H1 (cell line): ENCODE data around the gene ENDOG. TPM values are rescaled to one million over a fixed set of nuclear protein-coding genes. Genes with fewer than 3 reads are reported as not detected.

Experiments used
- ATF2 ChIP-seq: IDR thresholded peaks from 2 replicates; pipeline ENCODE4 v1.6.1; 2012; ENCODE audit warnings: low read length, inconsistent platforms
- CEBPB ChIP-seq: IDR thresholded peaks from 2 replicates; pipeline ENCODE4 v1.6.1; 2012; ENCODE audit warnings: low read depth, low read length
- CHD1 ChIP-seq: IDR thresholded peaks from 2 replicates; pipeline ENCODE4 v1.6.1; 2012; ENCODE audit warnings: low read depth, low read length, improper control_type of control experiment
- POLR2A ChIP-seq, 2 experiments: IDR thresholded peaks; 1 replicate in 1 of 2; 2 replicates in 1 of 2; pipeline ENCODE4 v1.6.1; 2011; ENCODE audit warnings: low read depth in 2 of 2, low read length in 2 of 2, mild to moderate bottlenecking in 2 of 2; ENCODE audit errors: control extremely low read depth in 1 of 2
- SIX5 ChIP-seq: IDR thresholded peaks from 2 replicates; pipeline ENCODE4 v1.6.1; 2011; ENCODE audit warnings: mild to moderate bottlenecking, low read depth, low read length
- polyA plus RNA-seq, 7 experiments: library from polyadenylated mRNA; depleted of rRNA in 3 of 7; stranded (reverse) in 5 of 7; unstranded in 2 of 7; fragments of >200 nt in 5 of 7; fragments of 200-250 nt in 2 of 7; gene quantifications; 1 replicate in 5 of 7; 2 replicates in 1 of 7; 4 replicates in 1 of 7; pipeline versions ENCODE4 v1.2.1 to v1.2.3, GENCODE V29; 2011 to 2013; ENCODE audit warnings: missing spikeins in 2 of 7, mixed read lengths in 2 of 7
- total RNA-seq: library from RNA; stranded (reverse); fragmentation: NEBNext Ultra II Directional; extraction: Animal tissue kit (Norgen Biotek cat#: 25700); gene quantifications from 2 replicates; pipeline ENCODE4 v1.2.1, GENCODE V29; 2021
- TF ChIP-seq, protein P1 (sequence below): fragments of 300-600 bp; sonication (generic); IDR thresholded peaks from 2 replicates; pipeline ENCODE4 v1.7.1; 2012; ENCODE audit warnings: low read length, moderate library complexity, mild to moderate bottlenecking, inconsistent platforms; ENCODE audit not compliant: insufficient replicate concordance

ENDOG gene
- total and polyA plus RNA-seq, 2 of the 8 experiments (the other 6 are each of a cell fraction or from before 2014, with no cell fraction given): 17.5 to 23.4 TPM

DNA sequence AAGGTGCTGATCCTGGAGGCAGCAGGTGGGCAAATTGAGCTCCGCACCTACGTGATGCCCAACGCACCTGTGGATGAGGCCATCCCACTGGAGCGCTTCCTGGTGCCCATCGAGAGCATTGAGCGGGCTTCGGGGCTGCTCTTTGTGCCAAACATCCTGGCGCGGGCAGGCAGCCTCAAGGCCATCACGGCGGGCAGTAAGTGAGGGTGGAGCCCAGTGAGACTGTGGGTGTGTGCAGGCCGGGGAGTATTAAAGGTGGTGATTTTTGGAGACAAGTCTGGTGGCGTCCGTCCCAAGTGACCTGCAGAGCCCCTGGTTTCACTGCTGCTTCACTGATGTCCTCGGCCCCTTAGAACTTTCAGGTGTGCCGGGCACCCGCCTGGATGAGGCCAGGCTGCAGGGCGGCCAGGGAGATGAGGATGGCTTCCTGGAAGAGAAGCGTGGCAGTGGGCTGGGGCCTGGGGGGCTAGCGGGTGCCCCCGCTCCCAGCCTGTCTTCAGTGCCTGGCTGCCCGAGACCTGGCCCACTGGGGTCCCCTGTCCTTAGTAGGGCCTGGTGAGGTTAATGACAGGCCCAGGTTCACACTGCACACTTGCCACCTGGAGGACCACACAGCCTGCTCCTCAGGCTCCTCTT is 4.2 kb downstream of the ENDOG start (continued):
- TF ChIP-seq, protein P1, sequence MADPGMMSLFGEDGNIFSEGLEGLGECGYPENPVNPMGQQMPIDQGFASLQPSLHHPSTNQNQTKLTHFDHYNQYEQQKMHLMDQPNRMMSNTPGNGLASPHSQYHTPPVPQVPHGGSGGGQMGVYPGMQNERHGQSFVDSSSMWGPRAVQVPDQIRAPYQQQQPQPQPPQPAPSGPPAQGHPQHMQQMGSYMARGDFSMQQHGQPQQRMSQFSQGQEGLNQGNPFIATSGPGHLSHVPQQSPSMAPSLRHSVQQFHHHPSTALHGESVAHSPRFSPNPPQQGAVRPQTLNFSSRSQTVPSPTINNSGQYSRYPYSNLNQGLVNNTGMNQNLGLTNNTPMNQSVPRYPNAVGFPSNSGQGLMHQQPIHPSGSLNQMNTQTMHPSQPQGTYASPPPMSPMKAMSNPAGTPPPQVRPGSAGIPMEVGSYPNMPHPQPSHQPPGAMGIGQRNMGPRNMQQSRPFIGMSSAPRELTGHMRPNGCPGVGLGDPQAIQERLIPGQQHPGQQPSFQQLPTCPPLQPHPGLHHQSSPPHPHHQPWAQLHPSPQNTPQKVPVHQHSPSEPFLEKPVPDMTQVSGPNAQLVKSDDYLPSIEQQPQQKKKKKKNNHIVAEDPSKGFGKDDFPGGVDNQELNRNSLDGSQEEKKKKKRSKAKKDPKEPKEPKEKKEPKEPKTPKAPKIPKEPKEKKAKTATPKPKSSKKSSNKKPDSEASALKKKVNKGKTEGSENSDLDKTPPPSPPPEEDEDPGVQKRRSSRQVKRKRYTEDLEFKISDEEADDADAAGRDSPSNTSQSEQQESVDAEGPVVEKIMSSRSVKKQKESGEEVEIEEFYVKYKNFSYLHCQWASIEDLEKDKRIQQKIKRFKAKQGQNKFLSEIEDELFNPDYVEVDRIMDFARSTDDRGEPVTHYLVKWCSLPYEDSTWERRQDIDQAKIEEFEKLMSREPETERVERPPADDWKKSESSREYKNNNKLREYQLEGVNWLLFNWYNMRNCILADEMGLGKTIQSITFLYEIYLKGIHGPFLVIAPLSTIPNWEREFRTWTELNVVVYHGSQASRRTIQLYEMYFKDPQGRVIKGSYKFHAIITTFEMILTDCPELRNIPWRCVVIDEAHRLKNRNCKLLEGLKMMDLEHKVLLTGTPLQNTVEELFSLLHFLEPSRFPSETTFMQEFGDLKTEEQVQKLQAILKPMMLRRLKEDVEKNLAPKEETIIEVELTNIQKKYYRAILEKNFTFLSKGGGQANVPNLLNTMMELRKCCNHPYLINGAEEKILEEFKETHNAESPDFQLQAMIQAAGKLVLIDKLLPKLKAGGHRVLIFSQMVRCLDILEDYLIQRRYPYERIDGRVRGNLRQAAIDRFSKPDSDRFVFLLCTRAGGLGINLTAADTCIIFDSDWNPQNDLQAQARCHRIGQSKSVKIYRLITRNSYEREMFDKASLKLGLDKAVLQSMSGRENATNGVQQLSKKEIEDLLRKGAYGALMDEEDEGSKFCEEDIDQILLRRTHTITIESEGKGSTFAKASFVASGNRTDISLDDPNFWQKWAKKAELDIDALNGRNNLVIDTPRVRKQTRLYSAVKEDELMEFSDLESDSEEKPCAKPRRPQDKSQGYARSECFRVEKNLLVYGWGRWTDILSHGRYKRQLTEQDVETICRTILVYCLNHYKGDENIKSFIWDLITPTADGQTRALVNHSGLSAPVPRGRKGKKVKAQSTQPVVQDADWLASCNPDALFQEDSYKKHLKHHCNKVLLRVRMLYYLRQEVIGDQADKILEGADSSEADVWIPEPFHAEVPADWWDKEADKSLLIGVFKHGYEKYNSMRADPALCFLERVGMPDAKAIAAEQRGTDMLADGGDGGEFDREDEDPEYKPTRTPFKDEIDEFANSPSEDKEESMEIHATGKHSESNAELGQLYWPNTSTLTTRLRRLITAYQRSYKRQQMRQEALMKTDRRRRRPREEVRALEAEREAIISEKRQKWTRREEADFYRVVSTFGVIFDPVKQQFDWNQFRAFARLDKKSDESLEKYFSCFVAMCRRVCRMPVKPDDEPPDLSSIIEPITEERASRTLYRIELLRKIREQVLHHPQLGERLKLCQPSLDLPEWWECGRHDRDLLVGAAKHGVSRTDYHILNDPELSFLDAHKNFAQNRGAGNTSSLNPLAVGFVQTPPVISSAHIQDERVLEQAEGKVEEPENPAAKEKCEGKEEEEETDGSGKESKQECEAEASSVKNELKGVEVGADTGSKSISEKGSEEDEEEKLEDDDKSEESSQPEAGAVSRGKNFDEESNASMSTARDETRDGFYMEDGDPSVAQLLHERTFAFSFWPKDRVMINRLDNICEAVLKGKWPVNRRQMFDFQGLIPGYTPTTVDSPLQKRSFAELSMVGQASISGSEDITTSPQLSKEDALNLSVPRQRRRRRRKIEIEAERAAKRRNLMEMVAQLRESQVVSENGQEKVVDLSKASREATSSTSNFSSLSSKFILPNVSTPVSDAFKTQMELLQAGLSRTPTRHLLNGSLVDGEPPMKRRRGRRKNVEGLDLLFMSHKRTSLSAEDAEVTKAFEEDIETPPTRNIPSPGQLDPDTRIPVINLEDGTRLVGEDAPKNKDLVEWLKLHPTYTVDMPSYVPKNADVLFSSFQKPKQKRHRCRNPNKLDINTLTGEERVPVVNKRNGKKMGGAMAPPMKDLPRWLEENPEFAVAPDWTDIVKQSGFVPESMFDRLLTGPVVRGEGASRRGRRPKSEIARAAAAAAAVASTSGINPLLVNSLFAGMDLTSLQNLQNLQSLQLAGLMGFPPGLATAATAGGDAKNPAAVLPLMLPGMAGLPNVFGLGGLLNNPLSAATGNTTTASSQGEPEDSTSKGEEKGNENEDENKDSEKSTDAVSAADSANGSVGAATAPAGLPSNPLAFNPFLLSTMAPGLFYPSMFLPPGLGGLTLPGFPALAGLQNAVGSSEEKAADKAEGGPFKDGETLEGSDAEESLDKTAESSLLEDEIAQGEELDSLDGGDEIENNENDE: no peak
- TF ChIP-seq POLR2A (IDR thresholded peaks at IDR 0.05; ENCODE audit: control extremely low read depth in 1 of 2, low read depth in 2 of 2, low read length in 2 of 2): no peak
- no peak for TF ChIP-seq SIX5
- no peak for TF ChIP-seq CEBPB
- TF ChIP-seq ATF2: no peak
- no peak for TF ChIP-seq CHD1
